Trophoblast cell (in vitro differentiated cells and primary cell): ENCODE data around the gene SCAP.

Experiments used
- DNase-seq, 2 donors: peaks; one replicate each; pipeline ENCODE4 v3.0.0-alpha.2; 2016
- H2AFZ ChIP-seq: 2 replicates; pipeline ENCODE4 v1.6.1; 2013; ENCODE audit warnings: low read length, moderate library complexity, mild to moderate bottlenecking; ENCODE audit not compliant: insufficient read depth, poor library complexity
- H2AK5ac ChIP-seq: 2 replicates; pipeline ENCODE4 v1.6.1; 2013; ENCODE audit warnings: mild to moderate bottlenecking, low read length
- H2BK120ac ChIP-seq: 2 replicates; pipeline ENCODE4 v1.6.1; 2013; ENCODE audit warnings: low read length, mild to moderate bottlenecking, moderate library complexity; ENCODE audit not compliant: insufficient read depth, poor library complexity
- H2BK12ac ChIP-seq: 2 replicates; pipeline ENCODE4 v1.6.1; 2013; ENCODE audit warnings: mild to moderate bottlenecking, low read length, moderate library complexity
- H2BK5ac ChIP-seq: 2 replicates; pipeline ENCODE4 v1.6.1; 2013; ENCODE audit warnings: low read length, low read depth, moderate library complexity, mild to moderate bottlenecking; ENCODE audit not compliant: poor library complexity
- H3K14ac ChIP-seq: 2 replicates; pipeline ENCODE4 v1.6.1; 2013; ENCODE audit warnings: mild to moderate bottlenecking, low read length
- H3K18ac ChIP-seq: 2 replicates; pipeline ENCODE4 v1.6.1; 2013; ENCODE audit warnings: mild to moderate bottlenecking, low read length
- H3K23ac ChIP-seq: 2 replicates; pipeline ENCODE4 v1.6.1; 2013; ENCODE audit warnings: low read length
- H3K27ac ChIP-seq: 2 replicates; pipeline ENCODE4 v1.5.1; 2013; ENCODE audit warnings: low read depth, mild to moderate bottlenecking, inconsistent platforms, low read length, moderate library complexity
- H3K27me3 ChIP-seq: 2 replicates; pipeline ENCODE4 v1.6.1; 2013; ENCODE audit warnings: inconsistent platforms, mild to moderate bottlenecking, low read length, moderate library complexity; ENCODE audit not compliant: insufficient read depth
- H3K36me3 ChIP-seq, 2 experiments: 1 replicate in 1 of 2; 2 replicates in 1 of 2; pipeline ENCODE4 v1.6.1; 2013; ENCODE audit warnings: low read length in 2 of 2, mild to moderate bottlenecking in 2 of 2, moderate library complexity in 1 of 2; ENCODE audit not compliant: insufficient read depth in 2 of 2, control insufficient read depth in 1 of 2
- H3K4ac ChIP-seq: 2 replicates; pipeline ENCODE4 v1.6.1; 2013; ENCODE audit warnings: low read depth, mild to moderate bottlenecking, low read length, moderate library complexity
- H3K4me1 ChIP-seq, 2 experiments: 1 replicate in 1 of 2; 2 replicates in 1 of 2; pipeline ENCODE4 v1.6.1; 2013; ENCODE audit warnings: low read length in 2 of 2, mild to moderate bottlenecking in 2 of 2, moderate library complexity in 1 of 2; ENCODE audit not compliant: insufficient read depth in 2 of 2, control insufficient read depth in 1 of 2
- H3K4me2 ChIP-seq: 2 replicates; pipeline ENCODE4 v1.6.1; 2013; ENCODE audit warnings: inconsistent platforms, mild to moderate bottlenecking, low read length, moderate library complexity
- H3K4me3 ChIP-seq: 2 replicates; pipeline ENCODE4 v1.5.1; 2013; ENCODE audit warnings: mild to moderate bottlenecking, low read depth, low read length, inconsistent platforms
- H3K79me1 ChIP-seq: one replicate; pipeline ENCODE4 v1.6.1; 2013; ENCODE audit warnings: low read length
- H3K79me2 ChIP-seq: 2 replicates; pipeline ENCODE4 v1.6.1; 2013; ENCODE audit warnings: low read length, mild to moderate bottlenecking; ENCODE audit not compliant: control insufficient read depth, insufficient read depth, poor library complexity
- H3K9ac ChIP-seq: 2 replicates; pipeline ENCODE4 v1.6.1; 2013; ENCODE audit warnings: mild to moderate bottlenecking, low read length
- H3K9me3 ChIP-seq: 2 replicates; pipeline ENCODE4 v1.6.1; 2013; ENCODE audit warnings: low read depth, mild to moderate bottlenecking, control low read depth, inconsistent platforms, low read length; ENCODE audit not compliant: insufficient read depth
- H4K12ac ChIP-seq: 2 replicates; pipeline ENCODE4 v1.6.1; 2013; ENCODE audit warnings: low read depth, mild to moderate bottlenecking, low read length, moderate library complexity
- H4K8ac ChIP-seq: 2 replicates; pipeline ENCODE4 v1.6.1; 2013; ENCODE audit warnings: low read depth, mild to moderate bottlenecking, low read length, moderate library complexity
- H4K91ac ChIP-seq: one replicate; pipeline ENCODE4 v1.6.1; 2013; ENCODE audit warnings: low read depth, mild to moderate bottlenecking, low read length, moderate library complexity
- whole genome bisulfite sequencing: extraction: QIAGEN DNeasy Blood & Tissue Kit; methylation state at CpG from one replicate; pipeline ENCODE4 v1.1.7; 2013; ENCODE audit warnings: missing lambda C conversion rate; ENCODE audit not compliant: insufficient read length, insufficient coverage; ENCODE audit errors: extremely low coverage; 5-methylcytosine and 5-hydroxymethylcytosine counted together

Gene SCAP

DNA sequence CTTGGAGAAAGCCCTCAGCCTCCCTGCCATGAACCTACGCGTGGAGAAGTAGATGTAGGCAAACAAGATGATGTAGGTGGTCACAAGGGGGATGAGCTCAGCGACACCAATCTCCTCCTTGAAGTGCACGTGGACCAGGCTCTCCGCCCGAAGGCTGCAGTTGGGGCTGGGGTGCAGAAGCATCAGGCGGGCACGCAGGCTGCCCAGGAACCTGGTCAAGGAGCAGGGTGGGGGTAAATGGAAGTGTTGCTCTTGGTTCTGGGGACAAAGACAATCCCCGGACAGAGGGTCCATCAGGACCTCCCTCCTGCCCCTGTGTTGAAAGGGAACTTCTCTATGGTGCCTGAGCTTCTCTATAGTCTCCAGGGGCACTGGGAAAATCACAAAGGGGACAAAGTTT, 49.8 kb downstream of the SCAP start:
- no peak overlapping the region for H4K12ac ChIP-seq
- no peak overlapping the region for H3K4ac ChIP-seq
- H3K9ac ChIP-seq = no peak overlapping the region
- no peak for DNase-seq
- H3K18ac ChIP-seq = no peak overlapping the region
- no peak overlapping the region for H3K27ac ChIP-seq
- no peak overlapping the region for H3K4me3 ChIP-seq
- H3K36me3 ChIP-seq = peaks cover 14 to 28% of the 10 kb centered on the region in 2 experiments
- no peaks in the 10 kb centered on the region for H3K79me2 ChIP-seq
- H2BK12ac ChIP-seq = no peak overlapping the region
- H3K14ac ChIP-seq = no peak overlapping the region
- H3K4me2 ChIP-seq = no peak overlapping the region
- peaks cover 0 to 2% of the 10 kb centered on the region in 2 experiments for H3K4me1 ChIP-seq
- WGBS = no CpG with 5 or more reads among the region's 9 CpGs
- no peak overlapping the region for H2AK5ac ChIP-seq
- no peaks in the 10 kb centered on the region for H3K9me3 ChIP-seq
- H2AFZ ChIP-seq = no peak overlapping the region
- H3K27me3 ChIP-seq = no peaks in the 10 kb centered on the region
- H2BK5ac ChIP-seq = no peak overlapping the region
- no peak overlapping the region for H4K91ac ChIP-seq
- no peak overlapping the region for H3K23ac ChIP-seq
- H2BK120ac ChIP-seq = no peak overlapping the region
- H4K8ac ChIP-seq = no peak overlapping the region
- no peaks in the 10 kb centered on the region for H3K79me1 ChIP-seq

DNA sequence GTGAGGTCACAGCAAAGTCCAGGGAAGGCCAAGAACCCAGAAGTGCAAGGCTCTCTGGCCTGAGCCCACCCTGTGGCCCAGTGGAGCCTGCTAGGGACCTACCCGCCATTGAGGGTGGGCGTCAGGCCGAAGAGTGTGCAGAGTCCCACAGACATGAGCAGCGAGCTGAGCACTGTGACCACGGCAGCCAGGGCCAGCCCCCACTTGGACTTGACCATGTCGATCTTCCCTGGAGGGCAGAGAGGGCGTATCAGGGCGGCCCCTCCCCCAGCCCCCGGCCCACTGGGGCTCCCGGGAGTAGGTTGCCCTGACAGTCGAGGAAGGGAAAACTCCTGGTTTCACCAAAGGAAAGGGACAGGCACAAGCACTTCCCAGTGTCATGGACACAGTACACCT, 50.4 kb downstream of the SCAP start:
- H3K36me3 ChIP-seq = peaks cover 14 to 32% of the 10 kb centered on the region in 2 experiments
- no peak overlapping the region for H3K4me2 ChIP-seq
- H4K8ac ChIP-seq = no peak overlapping the region
- H3K79me2 ChIP-seq = no peaks in the 10 kb centered on the region
- H2AFZ ChIP-seq = no peak overlapping the region
- no peak overlapping the region for H3K9ac ChIP-seq
- H3K27ac ChIP-seq = no peak overlapping the region
- H3K23ac ChIP-seq = no peak overlapping the region
- H3K4me1 ChIP-seq = no peaks in the 10 kb centered on the region
- H2AK5ac ChIP-seq = no peak overlapping the region
- H4K12ac ChIP-seq = no peak overlapping the region
- no peaks in the 10 kb centered on the region for H3K9me3 ChIP-seq
- no peak overlapping the region for H3K4me3 ChIP-seq
- H3K79me1 ChIP-seq = no peaks in the 10 kb centered on the region
- H4K91ac ChIP-seq = no peak overlapping the region
- no CpG with 5 or more reads among the region's 11 CpGs for WGBS
- H2BK120ac ChIP-seq = no peak overlapping the region
- H2BK5ac ChIP-seq = no peak overlapping the region
- H3K18ac ChIP-seq = no peak overlapping the region
- H3K14ac ChIP-seq = no peak overlapping the region
- DNase-seq = no peak
- H3K4ac ChIP-seq = no peak overlapping the region
- H2BK12ac ChIP-seq = no peak overlapping the region
- H3K27me3 ChIP-seq = no peaks in the 10 kb centered on the region

GRCh38 chr3:47424434-47425382, 51.0 kb downstream of the SCAP start:
- no peaks in the 10 kb centered on the region for H3K79me2 ChIP-seq

GRCh38 chr3:47423548-47424145, 52.1 kb downstream of the SCAP start:
- no CpG with 5 or more reads among the region's 8 CpGs for WGBS
- H3K4me2 ChIP-seq = no peak overlapping the region

More at GRCh38 chr3:47424434-47425382, 51.0 kb downstream of the SCAP start:
- peaks cover 21 to 38% of the 10 kb centered on the region in 2 experiments for H3K36me3 ChIP-seq
- no peak for DNase-seq
- H2BK120ac ChIP-seq = no peak overlapping the region
- WGBS = no CpG with 5 or more reads among the region's 15 CpGs
- no peak overlapping the region for H3K18ac ChIP-seq
- no peak overlapping the region for H2BK12ac ChIP-seq
- no peak overlapping the region for H4K12ac ChIP-seq
- no peaks in the 10 kb centered on the region for H3K27me3 ChIP-seq
- H3K27ac ChIP-seq = no peak overlapping the region
- H3K4me3 ChIP-seq = no peak overlapping the region
- no peak overlapping the region for H4K8ac ChIP-seq
- no peak overlapping the region for H3K4ac ChIP-seq
- no peaks in the 10 kb centered on the region for H3K79me1 ChIP-seq
- H3K23ac ChIP-seq = no peak overlapping the region
- H3K9me3 ChIP-seq = no peaks in the 10 kb centered on the region
- H2AK5ac ChIP-seq = no peak overlapping the region
- no peaks in the 10 kb centered on the region for H3K4me1 ChIP-seq
- no peak overlapping the region for H3K14ac ChIP-seq
- no peak overlapping the region for H2AFZ ChIP-seq
- H3K4me2 ChIP-seq = no peak overlapping the region
- no peak overlapping the region for H3K9ac ChIP-seq
- H2BK5ac ChIP-seq = no peak overlapping the region
- no peak overlapping the region for H4K91ac ChIP-seq

More at GRCh38 chr3:47423548-47424145, 52.1 kb downstream of the SCAP start:
- no peak overlapping the region for H4K8ac ChIP-seq
- no peaks in the 10 kb centered on the region for H3K79me2 ChIP-seq
- H2BK5ac ChIP-seq = no peak overlapping the region
- no peaks in the 10 kb centered on the region for H3K4me1 ChIP-seq
- no peak overlapping the region for H2AK5ac ChIP-seq
- no peaks in the 10 kb centered on the region for H3K27me3 ChIP-seq
- H3K79me1 ChIP-seq = no peaks in the 10 kb centered on the region
- no peaks in the 10 kb centered on the region for H3K9me3 ChIP-seq
- no peak overlapping the region for H2BK120ac ChIP-seq
- no peak overlapping the region for H3K18ac ChIP-seq
- no peak overlapping the region for H3K4me3 ChIP-seq
- H3K27ac ChIP-seq = no peak overlapping the region
- H4K91ac ChIP-seq = no peak overlapping the region
- no peak for DNase-seq
- no peak overlapping the region for H2BK12ac ChIP-seq
- no peak overlapping the region for H3K23ac ChIP-seq
- H3K9ac ChIP-seq = no peak overlapping the region
- no peak overlapping the region for H4K12ac ChIP-seq
- H3K4ac ChIP-seq = no peak overlapping the region
- no peak overlapping the region for H3K14ac ChIP-seq
- H3K36me3 ChIP-seq = peaks cover 31 to 49% of the 10 kb centered on the region in 2 experiments
- no peak overlapping the region for H2AFZ ChIP-seq
